Stimulated activated CD4-positive, alpha-beta T cell treated with anti-CD3 and anti-CD28 coated beads, Interleukin-4, amount 100 ng/mL, for 4 hours (primary cell): ENCODE results near the gene DCTN3.

Source experiments
- DNase-seq, 2 experiments: peaks; one replicate each; pipeline ENCODE4 v3.0.0-alpha.2; 2020

The DCTN3 gene

GRCh38 chr9:34615132-34615531, 5.2 kb downstream of the DCTN3 start:
- no peak for DNase-seq

- peak; percentile 57 to 59 for DNase-seq
Observed at GRCh38 chr9:34612788-34613390, 7.4 kb downstream of the DCTN3 start.

GRCh38 chr9:34611811-34612787, 8.2 kb downstream of the DCTN3 start, which contains the start of gene RPP25L:
Gene RPP25L (minus strand): TSS chr9:34612097. CDS start chr9:34611296, 801 bp downstream.
- peak; percentile 77 to 88 for DNase-seq

- no peak for DNase-seq
Observed at GRCh38 chr9:34611251-34611810, 9.0 kb downstream of the DCTN3 start.

GRCh38 chr9:34610434-34611206, 9.7 kb downstream of the DCTN3 start:
- no peak for DNase-seq

GRCh38 chr9:34607331-34607730, 13.0 kb downstream of the DCTN3 start:
- no peak for DNase-seq

- no peak for DNase-seq
Observed at GRCh38 chr9:34606905-34607304, 13.4 kb downstream of the DCTN3 start.

GRCh38 chr9:34606190-34606589, 14.1 kb downstream of the DCTN3 start:
- DNase-seq = no peak

GRCh38 chr9:34603610-34604231, 16.6 kb downstream of the DCTN3 start:
- peak; percentile 71 to 76 for DNase-seq

GRCh38 chr9:34601937-34602573, 18.2 kb downstream of the DCTN3 start:
- no peak for DNase-seq

GRCh38 chr9:34600908-34601307, 19.4 kb downstream of the DCTN3 start:
- DNase-seq = no peak

GRCh38 chr9:34599546-34599945, 20.7 kb downstream of the DCTN3 start:
- no peak for DNase-seq

GRCh38 chr9:34594177-34594576, 26.1 kb downstream of the DCTN3 start:
- no peak for DNase-seq

- no peak for DNase-seq
Observed at GRCh38 chr9:34592895-34593601, 27.2 kb downstream of the DCTN3 start.

GRCh38 chr9:34591917-34592866, 28.1 kb downstream of the DCTN3 start:
- no peak for DNase-seq

GRCh38 chr9:34591248-34591916, 28.9 kb downstream of the DCTN3 start:
- DNase-seq = peak; percentile 60 to 80

- no peak for DNase-seq
Observed at GRCh38 chr9:34590381-34591247, 29.7 kb downstream of the DCTN3 start.

- peak; percentile 27 to 28 for DNase-seq
Observed at GRCh38 chr9:34589636-34590380, 30.5 kb downstream of the DCTN3 start, which contains the start of gene CNTFR. Gene CNTFR (minus strand): TSS chr9:34589724. CDS start chr9:34568981, 20,743 bp downstream.
